HG03565 (cell line): ENCODE results near the gene PRPF19.

Experiments used
- ATAC-seq: cut with Tn5 transposase; IDR thresholded peaks from one replicate; pipeline ENCODE4 v1.9.1; 2021; ENCODE audit warnings: mild to moderate bottlenecking, moderate library complexity; ENCODE audit not compliant: unreplicated experiment

PRPF19 gene

GRCh38 chr11:60924110-60924905 lies 17.9 kb upstream of the PRPF19 start, which contains the start of gene TMEM132A:
TMEM132A (plus strand) TSS chr11:60924460; CDS start chr11:60924634, 174 bp downstream.
- no peak for ATAC-seq

DNA sequence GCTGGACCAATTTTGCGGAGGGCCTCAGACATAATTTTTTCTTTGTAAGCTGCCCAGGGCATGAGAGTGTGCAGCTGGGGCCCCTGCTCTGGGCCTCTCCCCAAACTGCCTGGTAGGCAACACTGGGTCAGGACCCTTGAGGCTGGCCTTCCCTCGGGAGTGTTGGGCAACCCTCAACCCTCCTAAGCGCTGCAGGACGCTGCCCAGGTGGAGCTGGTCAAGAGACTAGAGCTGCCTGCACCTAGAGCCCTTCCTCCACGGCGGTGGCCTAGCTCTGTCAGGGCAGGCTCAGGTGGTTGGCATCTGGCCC lies 17.4 kb upstream of the PRPF19 start:
- no peak for ATAC-seq

DNA sequence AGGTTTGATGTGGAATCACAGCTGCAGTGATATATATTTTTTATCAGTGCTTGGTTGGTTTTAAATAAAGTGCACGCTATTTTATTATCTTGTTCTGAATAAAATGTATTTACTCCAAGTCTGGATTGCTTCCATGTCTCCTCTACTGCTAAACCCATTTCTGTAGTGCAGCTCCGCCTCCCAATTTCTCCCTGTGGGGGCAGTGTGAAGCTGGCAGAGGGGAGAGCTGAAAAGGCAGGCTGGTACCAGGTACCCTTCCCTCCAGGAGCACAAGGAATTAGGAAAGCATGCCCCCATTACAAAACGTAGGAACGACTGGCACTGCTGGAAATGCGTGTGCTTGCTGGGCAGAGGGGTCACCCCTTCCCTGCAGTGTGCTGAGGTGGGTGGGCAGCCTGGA lies 16.9 kb upstream of the PRPF19 start:
- ATAC-seq = no peak

DNA sequence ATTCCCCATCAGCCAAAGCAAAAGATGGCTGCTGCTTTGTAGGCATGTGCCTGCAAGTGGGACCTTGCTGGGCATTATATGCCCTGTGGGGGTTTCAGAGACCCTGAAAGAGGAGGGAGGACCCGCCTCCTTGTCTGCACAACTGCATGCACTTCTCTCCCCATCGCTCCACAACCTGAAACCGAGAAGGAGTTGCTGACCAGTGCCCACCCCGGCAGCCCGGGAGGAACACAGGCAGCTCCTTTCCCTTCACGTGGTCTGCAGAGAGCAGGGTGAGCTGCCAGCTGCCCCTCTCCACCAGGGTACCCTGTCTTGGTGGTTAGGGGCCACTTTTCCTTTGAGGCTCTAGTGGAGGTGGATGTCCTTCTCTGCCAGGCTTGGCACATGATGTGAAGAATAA lies 16.5 kb upstream of the PRPF19 start:
- no peak for ATAC-seq

DNA sequence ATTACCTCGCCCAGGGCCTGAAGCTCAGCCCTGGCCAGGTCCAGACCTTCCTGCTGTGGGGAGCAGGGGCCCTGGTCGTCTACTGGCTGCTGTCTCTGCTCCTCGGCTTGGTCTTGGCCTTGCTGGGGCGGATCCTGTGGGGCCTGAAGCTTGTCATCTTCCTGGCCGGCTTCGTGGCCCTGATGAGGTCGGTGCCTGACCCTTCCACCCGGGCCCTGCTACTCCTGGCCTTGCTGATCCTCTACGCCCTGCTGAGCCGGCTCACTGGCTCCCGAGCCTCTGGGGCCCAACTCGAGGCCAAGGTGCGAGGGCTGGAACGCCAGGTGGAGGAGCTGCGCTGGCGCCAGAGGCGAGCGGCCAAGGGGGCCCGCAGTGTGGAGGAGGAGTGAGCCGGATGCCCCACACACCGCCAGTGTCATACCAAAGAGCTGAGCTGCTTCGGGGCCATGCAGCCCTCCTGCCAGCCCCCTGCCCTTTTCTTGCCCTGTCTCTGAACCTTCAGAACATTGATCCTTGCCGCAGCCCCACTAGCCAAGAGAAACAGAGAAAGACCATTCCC lies 15.5 kb upstream of the PRPF19 start:
- no peak for ATAC-seq

DNA sequence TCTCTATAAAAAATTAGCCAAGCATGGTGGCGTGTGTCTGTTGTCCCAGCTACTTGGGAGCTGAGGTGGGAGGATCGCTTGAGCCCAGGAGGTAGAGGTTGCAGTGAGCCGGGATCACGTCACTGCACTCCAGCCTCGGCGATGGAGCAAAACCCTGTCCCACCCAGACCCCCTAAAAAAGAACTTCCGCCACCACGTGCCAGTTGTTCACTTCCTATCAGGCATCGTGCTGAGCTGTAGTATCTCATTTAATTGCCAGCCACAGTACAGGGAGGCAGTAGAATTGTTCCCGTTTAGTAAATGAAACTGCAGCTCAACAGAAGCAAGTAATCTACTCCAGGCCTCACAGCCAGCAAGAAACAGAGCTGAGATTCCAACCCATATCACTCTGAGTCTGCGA lies 14.9 kb upstream of the PRPF19 start:
- no peak for ATAC-seq

DNA sequence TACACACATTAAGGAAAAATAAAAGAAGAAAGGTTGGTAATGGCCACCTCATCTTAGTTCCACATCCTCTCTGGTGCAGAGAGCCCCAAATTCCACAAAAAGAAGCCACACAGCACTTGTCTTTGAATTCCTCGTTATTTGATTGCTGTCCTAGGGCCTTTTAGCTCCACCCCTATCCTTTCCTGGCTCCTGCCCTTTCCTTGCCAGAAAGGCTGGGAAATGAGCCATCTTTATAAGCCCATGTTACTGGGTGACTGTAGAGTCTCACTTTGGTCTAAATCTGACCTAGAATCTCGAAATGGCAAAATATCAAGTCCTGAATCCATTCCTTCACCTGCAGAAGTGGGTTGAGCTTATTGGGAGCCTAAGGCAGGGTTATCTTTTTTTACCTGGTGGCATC lies 13.6 kb upstream of the PRPF19 start:
- ATAC-seq = no peak

GRCh38 chr11:60919320-60919719 lies 12.9 kb upstream of the PRPF19 start:
- ATAC-seq = no peak

DNA sequence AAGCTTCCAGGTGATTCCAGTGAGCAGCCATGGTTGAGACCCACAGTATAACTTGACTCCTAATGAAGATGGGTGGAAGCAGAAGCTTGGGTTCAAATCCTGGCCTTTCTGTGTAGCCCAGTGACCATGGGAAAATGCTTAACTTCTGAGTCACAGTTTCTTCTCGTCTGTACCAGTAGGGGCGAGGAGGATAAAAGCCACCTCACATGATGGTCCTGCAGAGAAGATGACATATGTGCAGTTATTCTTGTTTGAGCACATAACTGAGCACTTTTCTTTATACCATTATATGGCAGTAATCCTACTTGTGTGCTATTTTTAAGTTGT lies 12.5 kb upstream of the PRPF19 start:
- ATAC-seq = no peak

- no peak for ATAC-seq
These were observed 12.0 kb upstream of the PRPF19 start for GRCh38 chr11:60918251-60918938.

DNA sequence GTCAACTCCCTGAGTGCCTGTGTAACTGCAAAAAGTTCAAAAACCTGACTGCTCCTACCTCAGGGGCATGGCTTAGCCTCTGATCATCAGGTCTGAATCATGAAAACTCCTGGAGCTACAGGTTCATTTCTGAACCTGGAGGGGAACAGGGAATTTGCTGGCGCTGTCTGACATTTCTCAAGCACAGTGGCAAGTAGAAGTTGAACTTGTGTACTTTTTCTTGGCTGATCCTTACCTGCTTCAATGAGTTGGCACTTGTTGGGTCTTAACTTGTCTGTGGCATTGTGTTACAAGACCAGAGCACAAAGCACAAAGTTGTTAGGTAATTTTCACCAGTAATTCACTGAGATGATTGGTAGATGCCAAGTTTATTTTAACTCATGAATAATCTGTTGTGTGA lies 10.9 kb upstream of the PRPF19 start:
- ATAC-seq = no peak

DNA sequence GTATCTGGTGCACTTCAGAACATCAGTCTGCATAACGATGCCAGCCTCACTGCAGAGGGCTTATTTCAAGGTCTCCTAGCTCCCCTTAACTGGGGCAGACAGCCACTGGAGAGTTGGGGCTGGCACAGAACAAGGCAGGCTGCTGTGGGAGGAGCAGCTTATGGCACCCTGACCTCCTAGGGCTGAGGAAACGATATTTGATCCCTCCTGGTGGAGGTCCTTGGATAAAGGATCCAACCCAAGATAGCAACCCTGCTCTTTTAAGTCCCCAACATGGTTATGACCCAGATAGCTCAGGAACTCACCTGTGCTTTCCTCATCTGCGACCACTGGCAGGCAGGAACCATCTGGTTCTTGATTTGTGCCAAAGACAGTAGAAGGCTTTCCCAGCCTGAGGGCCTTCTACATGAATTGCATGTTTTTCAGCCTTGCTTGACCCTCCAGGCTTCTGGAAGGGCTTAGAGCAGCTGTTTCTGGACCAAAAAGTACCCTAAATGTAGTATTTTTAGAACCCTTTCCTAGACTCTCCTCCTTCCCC lies 10.4 kb upstream of the PRPF19 start:
- no peak for ATAC-seq

GRCh38 chr11:60915248-60915914 lies 9.0 kb upstream of the PRPF19 start:
- peak; percentile 30 for ATAC-seq

GRCh38 chr11:60914633-60915247 lies 8.4 kb upstream of the PRPF19 start:
- no peak for ATAC-seq

- ATAC-seq = peak; percentile 32
These were observed 7.6 kb upstream of the PRPF19 start, which contains the start of gene TMEM109 for GRCh38 chr11:60913793-60914632. TMEM109 (plus strand) TSS chr11:60914158; CDS start chr11:60919694, 5,536 bp downstream.

DNA sequence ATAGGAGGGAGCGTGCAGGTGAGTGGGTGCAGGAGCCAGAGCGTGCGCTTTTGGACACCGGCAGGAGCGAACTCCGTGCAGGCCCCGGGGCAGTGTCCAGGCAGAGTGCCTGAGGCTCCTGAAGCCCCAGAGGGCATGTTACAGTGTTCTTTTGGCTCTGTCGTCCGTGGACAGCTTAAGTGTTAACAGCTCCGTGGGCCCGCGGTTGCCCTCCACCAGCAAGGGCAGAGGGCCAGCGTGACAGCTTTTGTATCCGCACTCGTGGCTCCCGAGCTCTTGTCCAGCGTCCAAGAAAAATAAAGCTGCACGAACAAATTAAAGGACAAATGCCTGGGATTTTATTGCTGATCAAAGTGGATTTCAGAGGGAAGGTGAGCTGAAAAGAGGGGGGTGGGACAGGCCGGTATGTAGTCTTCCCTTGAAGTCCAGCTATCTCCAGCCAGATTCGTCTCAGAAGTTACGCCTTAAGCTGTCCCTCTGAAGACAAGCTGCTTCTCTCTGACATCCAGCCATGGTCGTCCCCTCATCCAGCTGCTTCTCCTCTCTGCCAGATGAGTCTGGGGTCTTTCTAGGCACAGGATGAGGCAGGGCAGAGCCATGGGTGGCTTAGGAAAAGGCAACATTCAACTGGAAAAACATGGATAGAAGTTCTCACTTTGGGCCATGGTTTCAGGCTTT lies 6.6 kb upstream of the PRPF19 start:
- no peak for ATAC-seq

DNA sequence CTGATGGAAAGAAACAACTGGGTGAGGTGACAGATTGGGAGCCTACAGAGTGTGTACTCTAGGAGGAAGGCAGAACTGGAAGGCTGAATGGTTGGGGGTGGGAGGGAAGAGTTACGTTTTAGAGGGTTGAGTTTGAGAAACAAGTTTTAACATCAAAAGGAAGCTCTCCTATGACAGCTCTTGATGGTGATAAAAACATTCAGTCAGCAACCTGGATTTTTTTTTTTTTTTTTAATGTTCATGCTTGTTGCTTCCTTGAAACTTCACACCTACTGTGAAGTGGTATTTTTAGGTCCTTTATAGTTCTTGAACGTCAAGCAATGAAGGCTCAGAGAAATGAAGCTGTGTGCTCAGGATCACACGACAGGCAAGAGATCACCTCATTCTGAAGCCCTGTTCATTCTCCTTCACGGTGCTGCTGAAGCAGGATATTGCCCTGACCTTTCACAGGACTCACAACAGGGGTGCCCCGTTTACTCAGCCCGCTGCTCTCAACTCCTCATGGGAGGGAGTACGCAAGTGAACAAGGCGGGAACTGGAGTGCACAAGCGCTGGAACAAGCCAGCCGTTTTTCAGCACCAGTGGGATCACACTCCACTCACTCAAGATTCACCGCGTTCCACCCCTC lies 6.0 kb upstream of the PRPF19 start:
- no peak for ATAC-seq

DNA sequence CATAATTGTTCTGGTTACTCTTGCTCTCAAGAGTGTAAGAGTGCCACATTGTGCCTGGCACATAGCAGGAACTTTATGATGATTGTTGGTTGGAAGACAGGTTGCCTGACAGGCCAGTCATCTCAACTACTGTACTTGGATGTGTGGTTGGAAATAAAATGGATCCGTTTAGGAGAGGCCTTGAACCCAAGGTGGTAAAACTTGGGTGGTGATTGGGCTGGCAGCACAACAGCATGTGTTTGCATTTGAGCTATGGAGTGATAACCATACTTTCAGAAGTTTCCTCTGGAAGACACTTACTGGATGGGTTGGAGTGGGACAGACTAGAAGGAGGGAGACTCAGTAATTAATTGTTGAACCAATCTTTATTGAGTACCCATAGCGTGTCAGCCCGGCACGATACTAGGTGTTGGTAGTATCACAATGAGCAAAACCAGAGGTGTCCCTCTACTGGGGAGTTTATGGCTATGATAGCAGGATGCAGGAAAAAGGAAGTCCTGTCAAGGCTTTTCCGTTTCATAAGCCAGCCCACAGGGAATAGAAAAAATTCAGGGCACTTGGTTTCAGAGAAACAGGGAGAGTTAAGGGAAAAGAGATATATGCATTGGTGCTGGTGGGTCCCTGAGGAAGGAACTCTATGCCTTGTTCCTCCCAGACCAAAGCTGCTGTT lies 4.5 kb upstream of the PRPF19 start:
- no peak for ATAC-seq

DNA sequence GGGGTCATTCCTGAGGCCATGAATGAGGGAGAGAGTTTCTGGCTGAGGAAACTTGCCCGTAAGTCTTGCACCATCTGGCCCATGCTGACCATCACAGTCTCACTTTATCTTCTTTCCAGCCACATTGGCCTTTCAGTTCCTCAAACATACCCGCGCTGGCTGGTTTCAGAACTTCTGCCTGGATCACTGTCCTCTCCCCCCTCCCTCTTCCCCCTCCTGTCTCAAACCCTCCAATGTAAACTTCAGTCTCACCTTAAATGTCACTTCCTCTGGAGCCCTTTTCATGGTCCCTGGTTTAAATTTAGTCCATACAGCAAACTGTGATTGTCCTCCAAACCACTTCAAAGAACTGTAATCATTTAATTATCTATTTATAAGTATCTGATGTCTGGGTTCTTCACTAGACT lies 3.9 kb upstream of the PRPF19 start:
- peak; percentile 28 for ATAC-seq
